IMR-90 (cell line): Measurements from ENCODE around the gene NOTCH2. TPM values are rescaled to one million over a fixed set of nuclear protein-coding genes. Genes with fewer than 3 reads are reported as not detected.

Experiments used
- ATAC-seq: fragments of 200-7000 bp; cut with Tn5 transposase; 2 replicates; pipeline ENCODE4 v1.9.1; 2020; ENCODE audit warnings: low read depth, mild to moderate bottlenecking, moderate library complexity
- BruUV-seq: library from RNA; stranded (reverse); fragments of 400-500 nt; replicated peaks from 2 replicates; lab custom pipeline; 2021; lab: Mats Ljungman, UMichigan
- CTCF ChIA-PET: fragments of 300-600 bp; formaldehyde crosslinking; extraction: SDS; loops from one replicate; lab custom pipeline; 2021; ENCODE audit warnings: antibody characterized with exemption; lab: Yijun Ruan, JAX
- POLR2A ChIA-PET: fragments of 300-600 bp; sonication (Branson Sonifier 250); formaldehyde crosslinking; loops from one replicate; lab custom pipeline; 2022; ENCODE audit warnings: antibody characterized with exemption; ENCODE audit not compliant: unreplicated experiment; lab: Charles Lee
- DNase-seq: peaks from one replicate; pipeline ENCODE4 v3.0.0; 2013
- H2AFZ ChIP-seq: replicated peaks from 2 replicates; pipeline ENCODE3; 2013; ENCODE audit warnings: low read length, mild to moderate bottlenecking; ENCODE audit not compliant: poor library complexity
- H2AK5ac ChIP-seq: 2 replicates; pipeline ENCODE4 v1.6.1; 2013; ENCODE audit warnings: low read depth, low read length, inconsistent platforms
- H2AK9ac ChIP-seq: replicated peaks from 2 replicates; pipeline ENCODE3; 2013; ENCODE audit warnings: mild to moderate bottlenecking, low read depth, low read length, moderate library complexity; ENCODE audit not compliant: poor library complexity
- H2BK120ac ChIP-seq: 2 replicates; pipeline ENCODE4 v1.6.1; 2013; ENCODE audit warnings: low read depth, low read length, inconsistent platforms
- H2BK15ac ChIP-seq: 3 replicates; pipeline ENCODE4 v1.6.1; 2013; ENCODE audit warnings: low read depth, low read length, inconsistent platforms
- H2BK20ac ChIP-seq: 2 replicates; pipeline ENCODE4 v1.6.1; 2013; ENCODE audit warnings: low read depth, mild to moderate bottlenecking, inconsistent platforms, low read length, moderate library complexity
- H2BK5ac ChIP-seq: 2 replicates; pipeline ENCODE4 v1.6.1; 2013; ENCODE audit warnings: mild to moderate bottlenecking, low read depth, low read length, inconsistent platforms; ENCODE audit not compliant: poor library complexity, severe bottlenecking
- H3K14ac ChIP-seq: replicated peaks from 2 replicates; pipeline ENCODE4 v1.6.1; 2013; ENCODE audit warnings: low read depth, low read length, inconsistent platforms
- H3K18ac ChIP-seq: 2 replicates; pipeline ENCODE4 v1.6.1; 2013; ENCODE audit warnings: low read depth, low read length, control low read depth
- H3K23ac ChIP-seq: 2 replicates; pipeline ENCODE4 v1.6.1; 2013; ENCODE audit warnings: low read depth, low read length, inconsistent platforms
- H3K27ac ChIP-seq: 2 replicates; pipeline ENCODE4 v1.5.1; 2013; ENCODE audit warnings: mild to moderate bottlenecking, control low read depth, low read length; ENCODE audit not compliant: insufficient read depth
- H3K27me3 ChIP-seq: 2 replicates; pipeline ENCODE4 v1.6.1; 2013; ENCODE audit warnings: low read length; ENCODE audit not compliant: control insufficient read depth, insufficient read depth
- H3K36me3 ChIP-seq: 2 replicates; pipeline ENCODE4 v1.6.1; 2013; ENCODE audit warnings: low read length, mixed read lengths; ENCODE audit not compliant: control insufficient read depth, insufficient read depth
- H3K4ac ChIP-seq: 2 replicates; pipeline ENCODE4 v1.6.1; 2013; ENCODE audit warnings: low read depth, low read length, inconsistent platforms
- H3K4me1 ChIP-seq: 2 replicates; pipeline ENCODE4 v1.6.1; 2013; ENCODE audit warnings: low read length, mixed read lengths; ENCODE audit not compliant: control insufficient read depth, insufficient read depth
- H3K4me2 ChIP-seq: 2 replicates; pipeline ENCODE4 v1.6.1; 2013; ENCODE audit warnings: low read depth, mild to moderate bottlenecking, control low read depth, low read length, moderate library complexity
- H3K4me3 ChIP-seq: 2 replicates; pipeline ENCODE4 v1.5.1; 2013; ENCODE audit warnings: low read depth, mild to moderate bottlenecking, control low read depth, low read length, moderate library complexity; ENCODE audit not compliant: insufficient read depth
- H3K56ac ChIP-seq: 2 replicates; pipeline ENCODE4 v1.6.1; 2013; ENCODE audit warnings: low read length, inconsistent platforms; ENCODE audit not compliant: insufficient read depth; ENCODE audit errors: extremely low read depth
- H3K79me1 ChIP-seq, 2 experiments: 2 replicates each; pipeline ENCODE4 v1.6.1; 2013; ENCODE audit warnings: low read length in 2 of 2, inconsistent platforms in 1 of 2, low read depth in 1 of 2
- H3K9ac ChIP-seq: 2 replicates; pipeline ENCODE4 v1.6.1; 2013; ENCODE audit warnings: low read depth, low read length, control low read depth
- H3K9me1 ChIP-seq: 2 replicates; pipeline ENCODE4 v1.6.1; 2013; ENCODE audit warnings: low read length, inconsistent platforms; ENCODE audit not compliant: insufficient read depth
- H3K9me3 ChIP-seq: 2 replicates; pipeline ENCODE4 v1.6.1; 2013; ENCODE audit warnings: low read length; ENCODE audit not compliant: control insufficient read depth, insufficient read depth
- H4K20me1 ChIP-seq: 2 replicates; pipeline ENCODE4 v1.6.1; 2013; ENCODE audit warnings: low read length, inconsistent platforms; ENCODE audit not compliant: insufficient read depth
- H4K5ac ChIP-seq: 2 replicates; pipeline ENCODE4 v1.6.1; 2013; ENCODE audit warnings: mild to moderate bottlenecking, low read depth, low read length, control low read depth
- H4K8ac ChIP-seq, 2 experiments: 2 replicates each; pipeline ENCODE4 v1.6.1; 2013; ENCODE audit warnings: low read depth in 2 of 2, low read length in 2 of 2, control low read depth in 1 of 2, inconsistent platforms in 1 of 2
- H4K91ac ChIP-seq: 2 replicates; pipeline ENCODE4 v1.6.1; 2013; ENCODE audit warnings: low read depth, low read length, inconsistent platforms; ENCODE audit not compliant: insufficient read depth
- FOS ChIP-seq: fragments of 150-350 bp; IDR thresholded peaks from 2 replicates; pipeline ENCODE4 v1.6.1; 2016; ENCODE audit warnings: low read depth, low read length
- RFX5 ChIP-seq: IDR thresholded peaks from 2 replicates; pipeline ENCODE4 v1.8.0; 2012; ENCODE audit warnings: low read depth, mild to moderate bottlenecking, low read length, moderate library complexity
- WGBS, 2 experiments: methylation state at CpG; one replicate each; pipeline versions ENCODE4 v1.1.5 to v1.1.7; 2013; ENCODE audit warnings: missing lambda C conversion rate in 2 of 2; ENCODE audit not compliant: insufficient read length in 1 of 2; ENCODE audit errors: extremely low coverage in 2 of 2; 5-methylcytosine and 5-hydroxymethylcytosine counted together
- dilution Hi-C: fragments of 300-500 bp; cut with HindIII; formaldehyde crosslinking; loops from one replicate; pipeline ENCODE4 v1.14.3; 2018; ENCODE audit warnings: low sequenced_read_pairs; ENCODE audit not compliant: unreplicated experiment
- in situ Hi-C: fragments of 300-500 bp; cut with MboI; formaldehyde crosslinking; loops from 3 replicates; pipeline ENCODE4 v1.14.3; 2019; ENCODE audit warnings: low sequenced_read_pairs, inconsistent platforms, mixed read lengths
- intact Hi-C: fragments of 100-400 bp; cut with micrococcal nuclease; formaldehyde crosslinking; loops from 2 replicates; pipeline ENCODE4 v1.10.0; 2022
- polyA plus RNA-seq, 3 experiments: library from polyadenylated mRNA; depleted of rRNA; stranded (reverse); fragments of >200 nt; gene quantifications; 2 replicates each; pipeline ENCODE4 v1.2.3, GENCODE V29; 2012; ENCODE audit warnings: low replicate concordance in 1 of 3
- total RNA-seq: library from RNA; depleted of rRNA; stranded (reverse); fragments of >200 nt; gene quantifications from 2 replicates; pipeline ENCODE4 v1.2.3, GENCODE V29; 2012
- TF ChIP-seq, protein P1 (sequence below): fragments of 150-350 bp; IDR thresholded peaks from 2 replicates; pipeline ENCODE4 v1.6.1; 2016; ENCODE audit warnings: low read depth, mild to moderate bottlenecking, low read length, moderate library complexity, borderline replicate concordance

The NOTCH2 gene
- total and polyA plus RNA-seq, 2 of the 4 experiments (the other 2 are of a cell fraction) = 40.4 to 131 TPM

- Histone ChIP-seq H2AK9ac (no peak overlapping the region), H2AFZ (no peak overlapping the region), H3K56ac (no peak overlapping the region), H3K27me3 (no peaks in the 10 kb centered on the region; the same call in none of the 2 replicates), H4K8ac (no peak overlapping the region), H3K9me3 (no peaks in the 10 kb centered on the region), H4K91ac (no peak overlapping the region), H3K79me1 (peaks cover 0 to 8% of the 10 kb centered on the region in 2 experiments; a peak in 1 of 4 replicates), H3K14ac (no peak overlapping the region), H3K4me2 (no peak overlapping the region), H3K4me1 (no peaks in the 10 kb centered on the region), H3K36me3 (peaks cover 3% of the 10 kb centered on the region; the same call in 1 of the 2 replicates), H4K5ac (no peak overlapping the region), H4K20me1 (no peaks in the 10 kb centered on the region), H3K9me1 (peaks cover 5% of the 10 kb centered on the region; the same call in 1 of the 2 replicates), H2BK15ac (no peak overlapping the region), H2BK120ac (no peak overlapping the region), H3K18ac (no peak overlapping the region), H2BK20ac (no peak overlapping the region), H3K4me3 (no peak overlapping the region), H2BK5ac (no peak overlapping the region), H3K4ac (no peak overlapping the region), H3K27ac (no peak overlapping the region), H3K23ac (no peak overlapping the region), H3K9ac (no peak overlapping the region), H2AK5ac (no peak overlapping the region)
- DNase-seq = no peak
- 93% methylated on average over 3 of the region's 4 CpGs; no CpG with 5 or more reads in 1 of the 2 experiments for WGBS, 2 experiments
- in situ Hi-C loops (no loop called here), intact Hi-C loops (no loop called here), dilution Hi-C loops (no loop called here)
- no TSS peak for BruUV-seq
- ChIA-PET POLR2A (no interaction called here), CTCF (no interaction called here)
- ATAC-seq = no peak; the same call in 1 of the 2 replicates
- TF ChIP-seq RFX5 = no peak
- TF ChIP-seq, protein P1, sequence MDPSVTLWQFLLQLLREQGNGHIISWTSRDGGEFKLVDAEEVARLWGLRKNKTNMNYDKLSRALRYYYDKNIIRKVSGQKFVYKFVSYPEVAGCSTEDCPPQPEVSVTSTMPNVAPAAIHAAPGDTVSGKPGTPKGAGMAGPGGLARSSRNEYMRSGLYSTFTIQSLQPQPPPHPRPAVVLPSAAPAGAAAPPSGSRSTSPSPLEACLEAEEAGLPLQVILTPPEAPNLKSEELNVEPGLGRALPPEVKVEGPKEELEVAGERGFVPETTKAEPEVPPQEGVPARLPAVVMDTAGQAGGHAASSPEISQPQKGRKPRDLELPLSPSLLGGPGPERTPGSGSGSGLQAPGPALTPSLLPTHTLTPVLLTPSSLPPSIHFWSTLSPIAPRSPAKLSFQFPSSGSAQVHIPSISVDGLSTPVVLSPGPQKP = no peak
- TF ChIP-seq FOS = no peak
These were observed 162.4 kb downstream of the NOTCH2 start for GRCh38 chr1:119906927-119907652.
